Measurements from ENCODE around the gene LMNTD2. TPM values are rescaled to one million over a fixed set of nuclear protein-coding genes. Genes with fewer than 3 reads are reported as not detected.

Gene LMNTD2
- total RNA-seq, 1 donor from 2014 or later, result 1.9 TPM

DNA sequence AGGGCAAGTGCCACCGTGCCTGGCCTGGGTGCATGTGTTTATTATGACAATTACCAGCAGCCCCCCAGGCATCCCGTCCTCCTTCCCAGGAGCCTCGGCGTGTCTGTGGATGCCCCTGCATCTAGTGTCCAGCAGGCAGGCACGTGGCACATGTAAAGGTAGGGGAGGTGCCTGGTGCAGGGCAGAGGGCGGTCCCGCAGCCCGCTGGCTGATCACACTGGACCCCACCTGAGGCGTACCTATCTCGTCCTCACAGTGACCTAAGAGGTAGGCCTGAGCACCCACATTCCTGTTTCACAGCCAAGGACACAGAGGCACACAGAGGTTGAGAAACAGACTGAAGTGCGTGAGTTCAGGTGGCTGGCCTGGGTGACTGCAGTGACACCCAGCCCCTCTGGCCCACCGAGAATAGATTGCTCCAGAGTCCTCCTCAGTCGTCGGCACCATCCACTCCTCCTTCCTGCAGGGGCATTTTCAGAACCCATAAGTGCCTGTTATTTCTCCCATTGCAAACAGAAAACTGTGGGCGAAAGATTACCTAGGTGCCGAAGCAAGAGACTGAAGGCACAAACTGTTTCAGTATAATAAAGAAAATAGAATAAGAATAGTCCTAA is 12.7 kb upstream of the LMNTD2 start:
- no peak for TF ChIP-seq CTCF (IDR thresholded peaks at IDR 0.05; ENCODE audit: insufficient read depth, low read length, poor library complexity, severe bottlenecking)
- no peaks in the 10 kb centered on the region for H3K27me3 ChIP-seq (ENCODE audit: control insufficient read depth, insufficient read depth, low read length)
- no peak overlapping the region for H3K4me3 ChIP-seq (ENCODE audit: low read depth, low read length)
- H3K36me3 ChIP-seq (ENCODE audit: control insufficient read depth, insufficient read depth, low read length), result no peaks in the 10 kb centered on the region
- DNase-seq (ENCODE audit: low read depth), result no peak

DNA sequence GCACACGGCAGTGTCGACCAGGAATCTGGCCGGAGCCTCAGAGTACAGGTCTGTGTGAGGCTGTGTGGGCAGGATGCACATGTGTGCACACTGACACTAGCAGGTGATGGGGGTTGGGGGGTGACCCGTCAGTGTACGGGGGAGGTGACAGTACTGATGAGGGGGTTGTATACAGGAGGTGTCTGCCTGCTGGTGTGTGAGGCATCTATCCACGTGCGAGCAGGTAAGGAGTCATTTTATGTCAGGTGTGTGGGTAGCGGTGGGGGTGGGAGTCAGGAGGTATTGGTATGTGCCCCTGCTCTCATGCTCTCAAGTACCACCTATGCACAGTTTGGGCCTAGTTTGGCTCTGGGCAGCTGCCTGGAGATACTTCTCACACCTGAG is 11.3 kb upstream of the LMNTD2 start:
- DNase-seq (ENCODE audit: low read depth), result no peak
- TF ChIP-seq CTCF (IDR thresholded peaks at IDR 0.05; ENCODE audit: insufficient read depth, low read length, poor library complexity, severe bottlenecking), result no peak
- Histone ChIP-seq H3K36me3 (ENCODE audit: control insufficient read depth, insufficient read depth, low read length) (no peaks in the 10 kb centered on the region), H3K27me3 (ENCODE audit: control insufficient read depth, insufficient read depth, low read length) (no peaks in the 10 kb centered on the region), H3K4me3 (ENCODE audit: low read depth, low read length) (no peak overlapping the region)

- no peak for TF ChIP-seq CTCF (IDR thresholded peaks at IDR 0.05; ENCODE audit: insufficient read depth, low read length, poor library complexity, severe bottlenecking)
- DNase-seq (ENCODE audit: low read depth), result no peak
- no peaks in the 10 kb centered on the region for H3K36me3 ChIP-seq (ENCODE audit: control insufficient read depth, insufficient read depth, low read length)
- peak overlapping the region; percentile 44 for H3K4me3 ChIP-seq (ENCODE audit: low read depth, low read length)
- H3K27me3 ChIP-seq (ENCODE audit: control insufficient read depth, insufficient read depth, low read length), result no peaks in the 10 kb centered on the region
These were observed 8.8 kb upstream of the LMNTD2 start for GRCh38 chr11:569158-569885.

DNA sequence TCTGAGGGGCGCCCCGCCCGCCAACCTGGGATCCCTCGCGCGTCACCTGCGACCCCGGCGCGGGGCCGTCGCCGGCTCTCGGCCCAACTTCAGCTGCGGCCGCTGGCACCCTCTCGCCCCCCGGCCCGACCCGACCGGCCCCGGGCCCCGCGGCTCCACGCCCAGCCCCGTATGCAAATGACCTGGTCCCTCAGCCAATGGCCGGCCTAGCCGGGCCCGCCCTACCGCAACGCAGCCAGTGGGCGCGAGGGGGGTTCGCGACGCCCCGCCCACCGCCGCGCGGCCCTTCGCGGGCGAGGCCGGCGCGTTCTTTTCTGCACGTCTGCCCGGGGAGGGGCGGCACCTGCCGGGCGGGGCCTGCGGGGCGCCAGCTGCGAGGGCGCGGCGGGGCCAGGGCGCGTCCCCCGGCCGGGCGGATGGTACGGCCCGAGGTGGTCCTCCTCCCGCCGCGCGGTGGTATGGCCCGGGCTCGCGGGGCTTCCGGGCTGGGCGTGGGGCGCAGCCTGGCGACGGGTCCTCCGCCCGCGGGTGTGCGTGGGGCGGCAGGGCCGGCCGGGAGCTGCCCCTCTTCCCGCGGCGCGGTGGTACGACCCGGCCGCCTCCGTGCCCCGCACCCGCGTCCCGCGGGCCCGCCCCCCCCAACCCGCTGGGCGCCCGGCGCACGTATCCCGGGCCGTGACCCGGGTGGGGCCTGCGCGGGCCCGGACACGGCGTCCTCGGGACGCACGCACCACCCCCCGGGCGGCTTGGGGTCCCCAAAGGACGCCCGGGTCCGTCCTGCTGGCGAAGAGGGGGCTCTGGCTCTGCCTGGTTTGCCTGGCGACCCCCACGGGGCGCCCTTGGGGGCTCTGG is 8.0 kb upstream of the LMNTD2 start:
- DNase-seq (ENCODE audit: low read depth), result peak; percentile 70
- Histone ChIP-seq H3K36me3 (ENCODE audit: control insufficient read depth, insufficient read depth, low read length) (peaks cover 2% of the 10 kb centered on the region), H3K4me3 (ENCODE audit: low read depth, low read length) (peak overlapping the region; percentile 74), H3K27me3 (ENCODE audit: control insufficient read depth, insufficient read depth, low read length) (no peaks in the 10 kb centered on the region)
- no peak for TF ChIP-seq CTCF (IDR thresholded peaks at IDR 0.05; ENCODE audit: insufficient read depth, low read length, poor library complexity, severe bottlenecking)

GRCh38 chr11:567629-568292 is 7.2 kb upstream of the LMNTD2 start:
- no peak for DNase-seq (ENCODE audit: low read depth)
- Histone ChIP-seq H3K4me3 (ENCODE audit: low read depth, low read length) (peak overlapping the region; percentile 74), H3K36me3 (ENCODE audit: control insufficient read depth, insufficient read depth, low read length) (peaks cover 2% of the 10 kb centered on the region), H3K27me3 (ENCODE audit: control insufficient read depth, insufficient read depth, low read length) (no peaks in the 10 kb centered on the region)
- TF ChIP-seq CTCF (IDR thresholded peaks at IDR 0.05; ENCODE audit: insufficient read depth, low read length, poor library complexity, severe bottlenecking), result no peak
